Suppressor macrophage (primary cell): ENCODE measurements around the gene TEKTIP1.

Experiments used
- DNase-seq, 4 experiments: peaks; one replicate each; pipeline ENCODE4 v3.0.0-alpha.2; 2020 to 2022

Gene TEKTIP1

GRCh38 chr19:3538258-3538929 lies 580 bp upstream of the TEKTIP1 start:
- peak in 1 of 4 experiments; percentile 11 for DNase-seq

GRCh38 chr19:3539756-3540118 lies 763 bp downstream of the TEKTIP1 start:
- DNase-seq: no peak

- no peak for DNase-seq
Observed at GRCh38 chr19:3543150-3544057, 4.4 kb downstream of the TEKTIP1 start.

- DNase-seq: no peak
Observed at GRCh38 chr19:3544058-3544376, 5.0 kb downstream of the TEKTIP1 start.

- peak; percentile 77 to 89 (median 84) for DNase-seq
Observed at GRCh38 chr19:3544742-3545668, 6.0 kb downstream of the TEKTIP1 start.

- no peak for DNase-seq
Observed at GRCh38 chr19:3545669-3546034, 6.7 kb downstream of the TEKTIP1 start.

GRCh38 chr19:3546119-3546518 lies 7.1 kb downstream of the TEKTIP1 start:
- no peak for DNase-seq

- peak in 3 of 4 experiments; percentile 41 to 69 (median 55) for DNase-seq
Observed at GRCh38 chr19:3547301-3547731, 8.3 kb downstream of the TEKTIP1 start.

- DNase-seq: no peak
Observed at GRCh38 chr19:3547767-3548282, 8.9 kb downstream of the TEKTIP1 start.

- peak; percentile 87 to 94 (median 91) for DNase-seq
Observed at GRCh38 chr19:3548606-3549005, 9.6 kb downstream of the TEKTIP1 start.

GRCh38 chr19:3549816-3550215 lies 10.8 kb downstream of the TEKTIP1 start:
- DNase-seq: peak in 1 of 4 experiments; percentile 14

GRCh38 chr19:3550947-3551791 lies 12.2 kb downstream of the TEKTIP1 start:
- DNase-seq: peak in 1 of 4 experiments; percentile 19

GRCh38 chr19:3551792-3552095 lies 12.8 kb downstream of the TEKTIP1 start:
- peak in 1 of 4 experiments; percentile 17 for DNase-seq

GRCh38 chr19:3554254-3555083 lies 15.5 kb downstream of the TEKTIP1 start:
- peak in 3 of 4 experiments; percentile 61 to 71 (median 64) for DNase-seq

- no peak for DNase-seq
Observed at GRCh38 chr19:3555653-3556422, 16.9 kb downstream of the TEKTIP1 start.

GRCh38 chr19:3556423-3556977 lies 17.5 kb downstream of the TEKTIP1 start:
- DNase-seq: peak in 1 of 4 experiments; percentile 44

GRCh38 chr19:3556978-3557460 lies 18.0 kb downstream of the TEKTIP1 start:
- DNase-seq: peak in 3 of 4 experiments; percentile 41 to 59 (median 59)

- peak; percentile 98 to 100 (median 98) for DNase-seq
Observed at GRCh38 chr19:3557461-3558248, 18.7 kb downstream of the TEKTIP1 start, which contains the start of gene MFSD12. MFSD12 (minus strand) TSS chr19:3557586; CDS start chr19:3557403, 183 bp downstream.
